CMK (cell line): Measurements from ENCODE around the gene EVX2.

Experiments
- DNase-seq: peaks from one replicate; pipeline ENCODE4 v3.0.0-alpha.2; 2010; ENCODE audit warnings: low read depth

The EVX2 gene

DNA sequence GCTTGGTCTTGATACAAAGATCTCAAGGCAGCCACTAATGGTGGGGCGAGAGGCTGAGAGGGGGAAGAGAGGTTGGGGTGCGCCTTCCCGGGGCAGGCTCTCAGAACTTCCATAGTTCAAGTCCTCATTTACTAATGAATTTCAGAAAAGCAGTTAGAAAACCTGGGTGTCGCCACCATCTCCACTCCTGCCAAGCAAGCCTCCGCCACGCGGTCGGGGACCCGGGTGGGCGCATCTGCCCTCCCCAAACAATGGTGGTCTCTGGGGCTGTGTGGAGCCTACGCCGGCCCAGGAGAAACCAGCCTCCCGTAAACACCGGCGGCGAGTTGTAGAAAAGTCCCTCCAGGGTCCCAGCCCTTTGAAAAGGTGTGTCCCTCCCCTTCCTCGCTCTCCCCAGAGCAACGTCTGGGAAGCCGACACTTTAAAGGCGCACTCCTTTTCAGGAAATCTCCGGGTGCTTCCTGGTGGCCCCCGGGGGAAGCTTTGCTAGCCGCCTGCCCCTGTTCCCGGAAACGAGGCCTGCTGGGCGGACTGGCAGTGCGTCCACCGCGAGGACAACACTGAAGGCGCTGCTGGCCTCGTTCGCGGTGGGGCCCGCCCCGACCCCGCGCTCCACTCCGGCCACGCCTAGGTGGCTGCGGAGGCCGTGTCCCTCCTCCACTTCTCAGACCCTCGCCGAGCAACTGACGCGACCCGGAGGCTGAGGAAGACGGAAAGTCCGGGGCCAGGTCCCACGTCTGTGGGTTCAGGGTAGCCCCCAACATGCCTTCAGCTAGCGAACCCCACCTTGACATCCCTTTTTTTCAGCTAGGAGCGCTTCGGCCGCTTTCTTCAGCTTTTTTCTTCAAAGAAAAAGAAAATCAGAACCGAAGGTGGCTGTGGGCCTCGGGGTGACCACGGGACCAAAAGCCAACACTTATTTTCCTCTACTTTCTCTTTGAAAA, 16.8 kb downstream of the EVX2 start:
- DNase-seq, result no peak

- DNase-seq, result no peak
These were observed 19.8 kb downstream of the EVX2 start for GRCh38 chr2:176063958-176064357.

DNA sequence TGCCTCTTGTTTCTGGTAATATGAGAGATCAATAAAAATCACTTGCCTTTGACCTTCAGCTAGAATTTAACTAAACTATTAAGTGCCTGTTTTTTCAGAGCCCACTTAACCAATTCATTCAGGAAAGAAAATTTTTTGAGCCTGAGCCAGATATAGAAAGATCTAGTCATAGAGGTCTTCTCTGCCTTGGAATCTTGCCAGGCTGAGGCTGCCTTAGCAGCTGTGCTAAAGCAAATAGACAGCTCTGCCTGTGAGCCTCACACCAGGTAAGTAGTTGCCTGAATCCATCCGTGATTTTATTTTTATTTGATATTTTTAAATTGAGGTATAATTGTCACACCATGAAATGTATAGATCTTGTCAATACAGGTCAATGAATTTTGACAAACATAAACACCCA, 27.4 kb downstream of the EVX2 start:
- DNase-seq, result no peak

DNA sequence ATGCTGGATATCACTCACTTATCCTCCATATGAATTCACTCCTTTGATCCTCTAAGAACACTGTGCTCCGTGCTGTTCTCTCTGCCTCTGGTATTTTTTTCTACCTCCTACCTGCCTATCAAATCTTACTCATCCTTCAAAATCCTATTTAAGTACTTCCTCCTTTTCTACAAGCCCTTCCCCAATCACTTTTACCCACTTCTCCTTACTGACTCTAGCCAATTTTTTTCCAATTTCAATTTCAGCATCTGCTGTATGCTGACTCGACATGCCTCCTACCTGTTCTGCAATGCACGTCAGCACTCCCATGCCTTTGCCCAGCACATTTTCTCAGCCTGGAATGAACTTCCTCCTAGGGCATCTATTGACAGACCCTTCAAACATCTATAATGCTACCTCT, 44.4 kb downstream of the EVX2 start:
- no peak for DNase-seq

GRCh38 chr2:176038694-176039093, 45.1 kb downstream of the EVX2 start:
- DNase-seq, result no peak

DNA sequence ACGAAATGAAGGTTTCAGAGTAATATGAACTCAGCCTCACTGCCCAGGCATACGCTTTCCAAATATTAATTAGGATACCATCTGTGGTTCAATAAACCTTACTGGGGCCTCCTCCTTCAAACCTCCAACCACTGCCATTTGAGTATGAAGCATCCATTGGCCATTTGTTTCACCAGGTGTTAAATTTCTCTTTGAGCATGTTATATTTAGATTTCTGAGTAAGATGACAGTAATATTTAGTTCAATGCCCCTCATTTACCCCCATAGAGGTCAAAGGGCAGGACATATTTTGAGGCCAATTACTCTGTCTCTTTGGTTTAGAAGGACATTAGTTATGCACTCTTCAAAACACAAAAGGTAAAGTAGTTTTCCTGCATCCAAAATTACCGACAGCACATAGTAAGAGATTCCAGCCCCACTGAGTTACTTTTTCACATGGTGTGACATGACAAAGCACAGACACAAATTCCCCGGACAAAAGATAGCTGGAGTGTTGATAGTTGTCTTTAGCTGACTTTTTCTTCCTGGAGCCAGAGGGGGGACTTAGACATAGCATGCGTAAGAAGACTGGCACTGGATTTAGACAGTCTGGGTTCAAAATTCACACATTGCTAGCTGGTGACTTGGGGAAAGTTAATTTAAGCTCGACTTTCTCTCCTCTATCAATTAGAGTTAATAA, 48.6 kb downstream of the EVX2 start:
- DNase-seq, result no peak

- DNase-seq, result no peak
These were observed 56.0 kb downstream of the EVX2 start for GRCh38 chr2:176027806-176028205.
